GM19240 (cell line): ENCODE measurements around the gene APLN.

ENCODE experiments used
- DNase-seq: peaks from one replicate; pipeline ENCODE4 v3.0.0; 2011; ENCODE audit warnings: low spot score; ENCODE audit not compliant: insufficient read length

APLN gene

DNA sequence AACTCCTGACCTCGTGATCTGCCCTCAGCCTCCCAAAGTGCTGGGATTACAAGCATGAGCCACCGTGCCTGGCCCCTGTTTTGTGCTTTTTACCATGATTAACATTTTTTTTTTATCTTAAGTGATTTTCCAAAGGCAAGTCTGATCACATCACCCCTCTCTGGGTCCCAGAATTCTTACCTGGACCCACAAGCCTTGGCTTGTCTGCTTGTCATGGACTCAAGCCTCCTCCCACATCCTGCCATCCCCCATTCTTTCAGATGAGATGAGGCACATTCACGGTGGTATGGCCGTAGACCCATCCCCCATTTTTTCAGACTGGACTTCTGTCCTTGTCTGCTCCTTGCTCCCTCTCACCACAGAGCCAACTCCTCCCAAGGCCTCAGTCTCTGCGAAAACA lies 55.3 kb downstream of the APLN start:
- DNase-seq, result no peak

DNA sequence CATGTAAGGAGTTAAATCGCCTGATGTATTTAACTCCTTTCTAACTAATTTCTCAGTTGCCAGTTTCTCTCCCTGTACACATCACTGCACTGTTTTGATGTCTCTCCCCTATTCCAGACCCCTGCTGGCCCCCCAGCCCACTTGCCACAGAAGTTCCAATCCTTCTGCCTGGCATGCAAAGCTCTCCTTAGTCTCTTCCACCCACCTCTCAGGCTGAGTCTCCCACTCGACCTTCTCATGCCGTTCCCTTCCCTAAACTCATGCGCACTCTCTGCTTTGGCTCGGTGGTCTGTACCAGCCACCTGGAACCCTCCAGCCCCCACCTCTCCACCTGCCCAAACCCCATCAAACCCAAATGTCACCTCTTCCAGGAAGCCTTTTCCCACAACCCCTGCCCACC lies 56.9 kb downstream of the APLN start:
- no peak for DNase-seq

DNA sequence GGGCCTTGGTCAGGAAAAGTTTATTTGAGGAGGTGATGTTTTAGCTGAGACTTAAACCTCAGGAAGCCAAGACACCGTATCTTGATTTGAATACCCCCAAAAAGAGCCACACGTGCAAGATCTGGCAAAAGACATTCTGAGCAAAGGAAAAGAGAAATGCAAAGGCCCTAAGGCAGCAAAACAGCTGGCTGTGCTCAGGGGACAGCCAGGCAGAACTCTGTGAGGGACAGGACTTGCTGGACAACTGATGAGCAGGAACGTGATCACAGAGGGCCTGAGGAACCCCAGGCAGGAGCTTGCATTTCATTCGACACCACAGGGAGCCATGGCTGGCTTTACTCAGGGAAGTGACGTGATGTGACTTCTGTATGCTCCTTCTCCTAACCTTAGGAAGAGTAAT lies 58.7 kb downstream of the APLN start:
- DNase-seq, result no peak
